Transverse colon (tissue), 3 donors: ENCODE measurements around the gene SNRPE.

Experiments
- POLR2A ChIP-seq: fragments of 450-650 bp; IDR thresholded peaks from one replicate; pipeline ENCODE4 v1.6.1; 2016; ENCODE audit warnings: antibody characterized with exemption, mild to moderate bottlenecking, moderate library complexity
- TF ChIP-seq, protein P1 (sequence below), 5 experiments: fragments of 200-600 bp in 3 of 5; fragments of 450-650 bp in 2 of 5; sonication (generic) in 3 of 5; IDR thresholded peaks; 1 replicate in 2 of 5; 2 replicates in 3 of 5; pipeline ENCODE4 v1.5.1; 2016 to 2017; ENCODE audit warnings: antibody characterized with exemption in 5 of 5, inconsistent platforms in 3 of 5, mild to moderate bottlenecking in 2 of 5, moderate library complexity in 1 of 5

DNA sequence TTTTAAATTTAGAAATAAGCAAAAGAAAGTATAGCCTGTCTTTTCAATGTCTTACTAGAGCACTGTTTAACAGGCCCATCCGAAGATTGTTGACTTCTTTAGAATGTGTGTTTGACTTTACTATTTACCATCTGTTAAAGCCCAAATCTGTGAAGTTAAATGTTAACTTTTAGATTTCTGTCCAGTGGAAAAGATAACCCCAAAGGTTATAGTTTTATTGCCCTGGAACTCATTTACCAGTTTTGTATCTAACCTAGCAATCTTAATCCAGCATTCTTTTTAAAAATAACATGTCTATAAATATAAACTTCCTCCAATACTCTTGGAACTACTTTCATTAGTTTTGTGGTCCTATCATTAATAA lies 37.9 kb downstream of the SNRPE start:
- TF ChIP-seq, protein P1, sequence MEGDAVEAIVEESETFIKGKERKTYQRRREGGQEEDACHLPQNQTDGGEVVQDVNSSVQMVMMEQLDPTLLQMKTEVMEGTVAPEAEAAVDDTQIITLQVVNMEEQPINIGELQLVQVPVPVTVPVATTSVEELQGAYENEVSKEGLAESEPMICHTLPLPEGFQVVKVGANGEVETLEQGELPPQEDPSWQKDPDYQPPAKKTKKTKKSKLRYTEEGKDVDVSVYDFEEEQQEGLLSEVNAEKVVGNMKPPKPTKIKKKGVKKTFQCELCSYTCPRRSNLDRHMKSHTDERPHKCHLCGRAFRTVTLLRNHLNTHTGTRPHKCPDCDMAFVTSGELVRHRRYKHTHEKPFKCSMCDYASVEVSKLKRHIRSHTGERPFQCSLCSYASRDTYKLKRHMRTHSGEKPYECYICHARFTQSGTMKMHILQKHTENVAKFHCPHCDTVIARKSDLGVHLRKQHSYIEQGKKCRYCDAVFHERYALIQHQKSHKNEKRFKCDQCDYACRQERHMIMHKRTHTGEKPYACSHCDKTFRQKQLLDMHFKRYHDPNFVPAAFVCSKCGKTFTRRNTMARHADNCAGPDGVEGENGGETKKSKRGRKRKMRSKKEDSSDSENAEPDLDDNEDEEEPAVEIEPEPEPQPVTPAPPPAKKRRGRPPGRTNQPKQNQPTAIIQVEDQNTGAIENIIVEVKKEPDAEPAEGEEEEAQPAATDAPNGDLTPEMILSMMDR (IDR thresholded peaks at IDR 0.05): no peak
- TF ChIP-seq POLR2A: no peak
